KMS-11 (cell line): ENCODE measurements around the gene CES4A.
"Not testable (repeated sequence)": the region's sequence is repeated elsewhere in the genome, so short reads cannot be mapped to it uniquely, and the experiment has no call there.

ENCODE experiments used
- H2AFZ ChIP-seq: fragments of 200-600 bp; sonication (generic); 2 replicates; pipeline ENCODE4 v1.6.1; 2016; ENCODE audit warnings: antibody characterized with exemption, mixed run types, low read depth
- H3K27ac ChIP-seq: fragments of 200-600 bp; sonication (generic); 2 replicates; pipeline ENCODE4 v1.6.1; 2016; ENCODE audit warnings: mild to moderate bottlenecking, mixed run types
- H3K27me3 ChIP-seq: fragments of 200-600 bp; sonication (generic); 2 replicates; pipeline ENCODE4 v1.6.1; 2017; ENCODE audit warnings: mild to moderate bottlenecking, low read depth, mixed run types, moderate library complexity; ENCODE audit not compliant: insufficient read depth
- H3K36me3 ChIP-seq: fragments of 200-600 bp; sonication (generic); 2 replicates; pipeline ENCODE4 v1.6.1; 2017; ENCODE audit warnings: mild to moderate bottlenecking, mixed run types; ENCODE audit not compliant: insufficient read depth
- H3K4me1 ChIP-seq: fragments of 200-600 bp; sonication (generic); 2 replicates; pipeline ENCODE4 v1.6.1; 2016; ENCODE audit warnings: mild to moderate bottlenecking, low read depth, mixed run types; ENCODE audit not compliant: poor library complexity, severe bottlenecking
- H3K4me2 ChIP-seq: fragments of 200-600 bp; sonication (generic); 2 replicates; pipeline ENCODE4 v1.7.0; 2016; ENCODE audit warnings: mild to moderate bottlenecking, mixed run types
- H3K4me3 ChIP-seq: fragments of 200-600 bp; sonication (generic); IDR thresholded peaks from 2 replicates; pipeline ENCODE4 v1.6.1; 2017; ENCODE audit warnings: low read depth, low read length, mixed read lengths; ENCODE audit not compliant: insufficient read depth
- H3K79me2 ChIP-seq: fragments of 200-600 bp; sonication (generic); 2 replicates; pipeline ENCODE4 v1.6.1; 2016; ENCODE audit warnings: low read depth, mixed run types; ENCODE audit not compliant: insufficient read depth
- H3K9ac ChIP-seq: fragments of 200-600 bp; sonication (generic); 2 replicates; pipeline ENCODE4 v1.6.1; 2016; ENCODE audit warnings: mild to moderate bottlenecking, mixed run types
- H4K20me1 ChIP-seq: fragments of 200-600 bp; sonication (generic); 2 replicates; pipeline ENCODE4 v1.6.1; 2016; ENCODE audit warnings: mild to moderate bottlenecking, mixed run types; ENCODE audit not compliant: insufficient read depth
- TF ChIP-seq, protein P1 (sequence below): fragments of 200-600 bp; sonication (generic); conservative IDR thresholded peaks from 2 replicates; pipeline ENCODE4 v1.6.1; 2017; ENCODE audit warnings: low read depth, mild to moderate bottlenecking, antibody characterized with exemption, low read length, moderate library complexity, mixed read lengths

Gene CES4A

DNA sequence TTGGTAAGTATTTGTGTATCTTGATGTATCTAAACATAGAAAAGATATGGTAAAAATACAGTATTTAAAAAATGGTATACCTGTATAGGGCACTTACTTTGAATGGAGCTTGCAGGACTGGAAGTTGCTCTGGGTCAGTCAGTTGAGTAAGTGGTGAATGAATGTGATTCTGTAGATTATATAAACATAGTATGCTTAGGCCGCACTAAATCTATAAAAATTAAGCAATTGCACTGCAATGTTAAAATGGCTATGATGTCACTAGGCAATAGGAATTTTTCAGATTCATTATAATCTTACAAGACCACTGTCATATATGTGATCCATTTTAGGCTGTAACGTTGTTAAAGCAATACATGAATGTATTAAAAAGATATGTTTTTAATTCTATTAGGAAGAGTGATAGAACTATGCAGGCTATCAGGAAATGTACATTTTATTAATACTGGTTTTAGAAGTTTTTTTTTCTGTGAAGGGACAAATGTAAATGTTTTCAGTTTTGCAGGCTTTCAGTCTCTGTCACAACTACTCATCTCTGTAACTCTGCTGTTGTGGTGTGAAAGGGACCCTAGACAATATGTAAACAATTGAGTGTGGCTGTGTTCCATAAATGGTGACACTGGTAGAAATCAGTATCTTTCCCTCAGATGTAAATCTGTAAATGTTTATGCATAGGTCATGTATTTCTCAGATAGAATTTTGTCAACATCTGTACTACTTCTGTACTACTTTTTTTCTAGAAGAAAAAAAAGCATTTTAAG lies 51.1 kb downstream of the CES4A start:
- no peaks in the 10 kb centered on the region for H3K36me3 ChIP-seq
- H3K4me2 ChIP-seq = no peak overlapping the region
- no peak overlapping the region for H2AFZ ChIP-seq
- H3K4me1 ChIP-seq = peaks cover 25% of the 10 kb centered on the region
- TF ChIP-seq, protein P1, sequence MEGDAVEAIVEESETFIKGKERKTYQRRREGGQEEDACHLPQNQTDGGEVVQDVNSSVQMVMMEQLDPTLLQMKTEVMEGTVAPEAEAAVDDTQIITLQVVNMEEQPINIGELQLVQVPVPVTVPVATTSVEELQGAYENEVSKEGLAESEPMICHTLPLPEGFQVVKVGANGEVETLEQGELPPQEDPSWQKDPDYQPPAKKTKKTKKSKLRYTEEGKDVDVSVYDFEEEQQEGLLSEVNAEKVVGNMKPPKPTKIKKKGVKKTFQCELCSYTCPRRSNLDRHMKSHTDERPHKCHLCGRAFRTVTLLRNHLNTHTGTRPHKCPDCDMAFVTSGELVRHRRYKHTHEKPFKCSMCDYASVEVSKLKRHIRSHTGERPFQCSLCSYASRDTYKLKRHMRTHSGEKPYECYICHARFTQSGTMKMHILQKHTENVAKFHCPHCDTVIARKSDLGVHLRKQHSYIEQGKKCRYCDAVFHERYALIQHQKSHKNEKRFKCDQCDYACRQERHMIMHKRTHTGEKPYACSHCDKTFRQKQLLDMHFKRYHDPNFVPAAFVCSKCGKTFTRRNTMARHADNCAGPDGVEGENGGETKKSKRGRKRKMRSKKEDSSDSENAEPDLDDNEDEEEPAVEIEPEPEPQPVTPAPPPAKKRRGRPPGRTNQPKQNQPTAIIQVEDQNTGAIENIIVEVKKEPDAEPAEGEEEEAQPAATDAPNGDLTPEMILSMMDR = no peak
- no peaks in the 10 kb centered on the region for H3K27me3 ChIP-seq
- H3K27ac ChIP-seq = no peak overlapping the region
- no peak overlapping the region for H3K9ac ChIP-seq
- H3K79me2 ChIP-seq = peaks cover 79% of the 10 kb centered on the region
- no peaks in the 10 kb centered on the region; the same call in 1 of the 2 replicates for H4K20me1 ChIP-seq
- no peak overlapping the region for H3K4me3 ChIP-seq

- TF ChIP-seq, protein P1 = no peak
- Histone ChIP-seq H4K20me1 (peaks cover 2% of the 10 kb centered on the region; the same call in 1 of the 2 replicates), H3K79me2 (peaks cover 79% of the 10 kb centered on the region), H3K9ac (no peak overlapping the region), H3K4me3 (no peak overlapping the region), H2AFZ (no peak overlapping the region), H3K27ac (no peak overlapping the region), H3K27me3 (no peaks in the 10 kb centered on the region), H3K4me1 (peaks cover 19% of the 10 kb centered on the region), H3K4me2 (no peak overlapping the region), H3K36me3 (no peaks in the 10 kb centered on the region; the same call in 1 of the 2 replicates)
Observed at GRCh38 chr16:67040166-67040565, 51.8 kb downstream of the CES4A start.

GRCh38 chr16:67040906-67041305 lies 52.5 kb downstream of the CES4A start:
- TF ChIP-seq, protein P1 = no peak
- H3K36me3 ChIP-seq = no peaks in the 10 kb centered on the region; the same call in 1 of the 2 replicates
- H3K4me1 ChIP-seq = peaks cover 12% of the 10 kb centered on the region
- no peak overlapping the region for H3K4me3 ChIP-seq
- H3K9ac ChIP-seq = no peak overlapping the region
- no peaks in the 10 kb centered on the region for H3K27me3 ChIP-seq
- peaks cover 6% of the 10 kb centered on the region; the same call in 1 of the 2 replicates for H4K20me1 ChIP-seq
- H3K4me2 ChIP-seq = no peak overlapping the region
- H3K27ac ChIP-seq = no peak overlapping the region
- H3K79me2 ChIP-seq = peaks cover 79% of the 10 kb centered on the region
- no peak overlapping the region for H2AFZ ChIP-seq

DNA sequence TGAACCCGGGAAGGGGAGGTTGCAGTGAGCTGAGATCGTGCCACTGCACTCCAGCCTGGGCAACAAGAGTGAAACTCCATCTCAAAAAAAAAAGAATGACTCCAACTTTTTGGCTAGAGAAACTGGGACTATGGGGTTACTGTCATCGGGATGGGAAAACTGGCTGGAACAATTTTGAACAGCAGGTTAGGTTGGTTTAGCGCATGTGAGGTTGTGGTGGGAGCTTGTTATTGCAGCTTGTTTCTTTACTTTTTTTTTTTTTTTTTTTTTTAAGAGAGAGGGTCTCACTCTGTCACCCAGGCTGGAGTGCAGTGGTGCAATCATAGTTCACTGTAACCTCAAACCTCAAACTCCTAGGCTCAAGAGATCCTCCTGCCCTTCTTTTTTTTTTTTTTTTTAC lies 53.1 kb downstream of the CES4A start:
- H3K79me2 ChIP-seq = peaks cover 74% of the 10 kb centered on the region
- not testable (repeated sequence) for H3K4me3 ChIP-seq, H3K9ac ChIP-seq, H3K4me2 ChIP-seq, H3K36me3 ChIP-seq, H3K4me1 ChIP-seq, H3K27me3 ChIP-seq, H3K27ac ChIP-seq, H4K20me1 ChIP-seq, H2AFZ ChIP-seq

DNA sequence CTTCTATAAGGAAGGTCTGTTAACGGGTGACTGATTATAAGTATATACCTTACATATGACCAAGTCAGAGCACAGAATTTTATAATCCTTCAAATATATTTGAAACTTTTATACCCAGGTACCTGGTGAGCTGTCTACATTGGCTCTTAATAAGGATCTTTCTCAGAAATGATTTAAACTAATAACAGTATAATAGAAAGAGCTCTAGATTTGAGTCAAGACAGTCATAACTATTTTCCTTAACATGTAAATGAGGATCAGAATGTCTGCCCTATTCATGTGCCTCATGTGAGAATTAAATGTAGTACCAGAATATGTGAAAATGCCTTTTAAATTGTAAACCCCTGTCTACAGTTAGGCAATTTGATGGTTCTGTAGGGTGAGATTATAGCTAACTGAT lies 55.0 kb downstream of the CES4A start:
- no peaks in the 10 kb centered on the region for H3K4me1 ChIP-seq
- no peak overlapping the region for H2AFZ ChIP-seq
- no peak overlapping the region for H3K9ac ChIP-seq
- H3K4me3 ChIP-seq = no peak overlapping the region
- no peaks in the 10 kb centered on the region for H3K27me3 ChIP-seq
- H3K4me2 ChIP-seq = no peak overlapping the region
- no peaks in the 10 kb centered on the region; the same call in 1 of the 2 replicates for H3K36me3 ChIP-seq
- H4K20me1 ChIP-seq = peaks cover 6% of the 10 kb centered on the region; the same call in 1 of the 2 replicates
- peaks cover 71% of the 10 kb centered on the region; the same call in 1 of the 2 replicates for H3K79me2 ChIP-seq
- TF ChIP-seq, protein P1 = no peak
- no peak overlapping the region for H3K27ac ChIP-seq
